Prostate gland (tissue), 2 donors: ENCODE results near the gene HSFX2.
"Not testable (repeated sequence)": the region's sequence is repeated elsewhere in the genome, so short reads cannot be mapped to it uniquely, and the experiment has no call there.

Experiments used
- POLR2A ChIP-seq: fragments of 450-650 bp; IDR thresholded peaks from one replicate; pipeline ENCODE4 v1.6.1; 2016; ENCODE audit warnings: antibody characterized with exemption, mild to moderate bottlenecking
- TF ChIP-seq, protein P1 (sequence below), 4 experiments: fragments of 200-600 bp in 2 of 4; fragments of 450-650 bp in 2 of 4; sonication (generic) in 2 of 4; IDR thresholded peaks; 1 replicate in 3 of 4; 2 replicates in 1 of 4; pipeline ENCODE4 v1.5.1; 2016 to 2019; ENCODE audit warnings: antibody characterized with exemption in 4 of 4, mild to moderate bottlenecking in 2 of 4, moderate library complexity in 2 of 4

DNA sequence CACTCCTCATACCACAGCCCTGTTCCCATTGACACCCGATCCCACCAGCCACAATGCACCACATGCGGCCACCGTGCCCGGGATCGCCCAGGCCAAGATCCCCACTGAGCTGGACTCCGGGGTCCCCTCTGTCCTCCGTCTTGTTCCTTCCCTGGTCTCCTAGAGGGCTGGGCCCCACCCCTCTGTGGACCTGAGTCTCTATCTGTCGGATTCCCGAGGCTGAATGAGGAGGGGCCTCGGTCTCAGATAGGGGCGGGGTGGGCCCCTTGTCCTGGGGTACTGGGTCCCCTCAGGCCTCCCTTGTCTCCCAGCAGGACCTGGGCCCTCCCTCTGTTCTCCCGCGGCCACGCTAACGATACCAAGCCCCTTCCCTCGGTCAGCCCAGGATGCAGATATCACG, 9.5 kb downstream of the HSFX2 start:
- not testable (repeated sequence) for TF ChIP-seq POLR2A
- TF ChIP-seq, protein P1, sequence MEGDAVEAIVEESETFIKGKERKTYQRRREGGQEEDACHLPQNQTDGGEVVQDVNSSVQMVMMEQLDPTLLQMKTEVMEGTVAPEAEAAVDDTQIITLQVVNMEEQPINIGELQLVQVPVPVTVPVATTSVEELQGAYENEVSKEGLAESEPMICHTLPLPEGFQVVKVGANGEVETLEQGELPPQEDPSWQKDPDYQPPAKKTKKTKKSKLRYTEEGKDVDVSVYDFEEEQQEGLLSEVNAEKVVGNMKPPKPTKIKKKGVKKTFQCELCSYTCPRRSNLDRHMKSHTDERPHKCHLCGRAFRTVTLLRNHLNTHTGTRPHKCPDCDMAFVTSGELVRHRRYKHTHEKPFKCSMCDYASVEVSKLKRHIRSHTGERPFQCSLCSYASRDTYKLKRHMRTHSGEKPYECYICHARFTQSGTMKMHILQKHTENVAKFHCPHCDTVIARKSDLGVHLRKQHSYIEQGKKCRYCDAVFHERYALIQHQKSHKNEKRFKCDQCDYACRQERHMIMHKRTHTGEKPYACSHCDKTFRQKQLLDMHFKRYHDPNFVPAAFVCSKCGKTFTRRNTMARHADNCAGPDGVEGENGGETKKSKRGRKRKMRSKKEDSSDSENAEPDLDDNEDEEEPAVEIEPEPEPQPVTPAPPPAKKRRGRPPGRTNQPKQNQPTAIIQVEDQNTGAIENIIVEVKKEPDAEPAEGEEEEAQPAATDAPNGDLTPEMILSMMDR (IDR thresholded peaks at IDR 0.05), result not testable (repeated sequence)
